Measurements from ENCODE around the gene HS3ST2. TPM values are rescaled to one million over a fixed set of nuclear protein-coding genes. Genes with fewer than 3 reads are reported as not detected.
A peak's percentile ranks its signal among the peaks of the same experiment; 100 is the strongest.
"Not testable (repeated sequence)": the region's sequence is repeated elsewhere in the genome, so short reads cannot be mapped to it uniquely, and the experiment has no call there.

Gene HS3ST2
- total RNA-seq, 1 donor from 2014 or later: 0.38 TPM

DNA sequence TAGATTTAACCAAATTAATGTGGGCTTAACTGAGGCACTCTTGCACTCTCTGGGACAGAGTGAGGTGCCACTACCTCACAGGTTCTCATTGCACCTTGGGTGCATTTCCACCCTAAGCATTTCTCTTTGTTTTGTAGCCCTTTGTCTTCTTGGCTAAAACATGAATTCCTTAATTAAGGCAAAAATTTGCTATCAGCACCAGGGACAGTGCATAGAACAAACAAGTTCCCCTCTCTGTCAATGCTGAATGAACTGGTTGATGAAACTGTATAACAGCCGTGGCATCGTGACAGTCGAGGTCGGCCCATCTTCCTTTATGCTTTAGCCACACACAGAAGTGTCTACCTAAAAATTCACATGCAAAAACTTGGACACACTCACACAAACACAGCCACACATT lies 74.8 kb downstream of the HS3ST2 start:
- DNase-seq: no peak
- Histone ChIP-seq H3K27ac (replicated peaks) (no peak overlapping the region), H3K36me3 (no peaks in the 10 kb centered on the region), H3K4me3 (no peak overlapping the region), H3K4me1 (no peaks in the 10 kb centered on the region), H3K9me3 (replicated peaks) (no peaks in the 10 kb centered on the region), H3K27me3 (ENCODE audit: low read depth) (peaks cover 54% of the 10 kb centered on the region)
- intact Hi-C loops (cut with micrococcal nuclease): no loop called here
- TF ChIP-seq, protein P1, sequence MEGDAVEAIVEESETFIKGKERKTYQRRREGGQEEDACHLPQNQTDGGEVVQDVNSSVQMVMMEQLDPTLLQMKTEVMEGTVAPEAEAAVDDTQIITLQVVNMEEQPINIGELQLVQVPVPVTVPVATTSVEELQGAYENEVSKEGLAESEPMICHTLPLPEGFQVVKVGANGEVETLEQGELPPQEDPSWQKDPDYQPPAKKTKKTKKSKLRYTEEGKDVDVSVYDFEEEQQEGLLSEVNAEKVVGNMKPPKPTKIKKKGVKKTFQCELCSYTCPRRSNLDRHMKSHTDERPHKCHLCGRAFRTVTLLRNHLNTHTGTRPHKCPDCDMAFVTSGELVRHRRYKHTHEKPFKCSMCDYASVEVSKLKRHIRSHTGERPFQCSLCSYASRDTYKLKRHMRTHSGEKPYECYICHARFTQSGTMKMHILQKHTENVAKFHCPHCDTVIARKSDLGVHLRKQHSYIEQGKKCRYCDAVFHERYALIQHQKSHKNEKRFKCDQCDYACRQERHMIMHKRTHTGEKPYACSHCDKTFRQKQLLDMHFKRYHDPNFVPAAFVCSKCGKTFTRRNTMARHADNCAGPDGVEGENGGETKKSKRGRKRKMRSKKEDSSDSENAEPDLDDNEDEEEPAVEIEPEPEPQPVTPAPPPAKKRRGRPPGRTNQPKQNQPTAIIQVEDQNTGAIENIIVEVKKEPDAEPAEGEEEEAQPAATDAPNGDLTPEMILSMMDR (IDR thresholded peaks at IDR 0.05; ENCODE audit: borderline replicate concordance): no peak

DNA sequence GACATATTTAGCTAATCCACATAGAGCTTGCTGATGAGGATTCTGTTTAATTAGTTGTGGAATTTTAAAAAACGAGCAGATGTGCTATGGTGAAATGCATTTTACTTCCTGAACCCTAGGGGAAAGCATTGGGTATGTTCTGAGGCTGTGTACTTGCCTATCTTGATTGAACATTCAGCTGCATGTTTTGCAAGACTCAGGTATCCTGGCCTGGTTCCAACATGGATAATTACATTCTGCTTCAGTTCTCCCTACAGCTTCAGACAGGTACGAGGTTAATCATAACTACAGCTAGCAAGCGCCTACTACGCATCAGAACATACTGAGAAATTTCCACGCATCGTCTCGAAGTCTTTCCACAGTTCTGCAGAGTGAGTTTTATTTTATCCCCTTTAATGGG lies 77.0 kb downstream of the HS3ST2 start:
- intact Hi-C loops (cut with micrococcal nuclease): no loop called here

DNA sequence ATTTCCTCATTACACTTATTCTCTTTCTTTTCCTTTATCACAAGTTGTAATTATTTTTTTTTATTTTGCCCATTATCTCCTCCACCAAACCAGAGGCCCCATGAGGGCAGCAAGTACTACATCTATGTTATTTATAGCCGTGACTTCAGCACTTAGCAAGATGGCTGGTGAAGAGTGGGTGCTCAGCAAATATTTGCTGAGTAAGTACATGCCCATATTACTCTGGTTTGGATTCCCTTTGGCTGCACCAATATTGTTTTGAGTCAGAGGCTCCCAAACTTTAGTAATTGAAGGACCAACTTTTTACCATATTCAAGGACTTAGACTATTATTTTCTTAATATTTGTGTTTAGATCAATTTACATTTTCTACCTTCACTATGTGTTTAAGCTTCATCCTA lies 83.2 kb downstream of the HS3ST2 start:
- H3K27me3 ChIP-seq (ENCODE audit: low read depth): peaks cover 70% of the 10 kb centered on the region
- intact Hi-C loops (cut with micrococcal nuclease): loop anchor here (5.0 kb wide), 1 partner anchor 540 kb away; no protein-coding TSS in a partner anchor
- TF ChIP-seq, protein P1 (IDR thresholded peaks at IDR 0.05; ENCODE audit: borderline replicate concordance): no peak

More for the DNA sequence above, 77.0 kb downstream of the HS3ST2 start:
- Histone ChIP-seq H3K36me3 (no peaks in the 10 kb centered on the region), H3K9me3 (replicated peaks) (no peaks in the 10 kb centered on the region), H3K27me3 (ENCODE audit: low read depth) (peaks cover 63% of the 10 kb centered on the region), H3K27ac (replicated peaks) (no peak overlapping the region), H3K4me1 (no peaks in the 10 kb centered on the region), H3K4me3 (no peak overlapping the region)
- TF ChIP-seq, protein P1 (IDR thresholded peaks at IDR 0.05; ENCODE audit: borderline replicate concordance): no peak
- no peak for DNase-seq

DNA sequence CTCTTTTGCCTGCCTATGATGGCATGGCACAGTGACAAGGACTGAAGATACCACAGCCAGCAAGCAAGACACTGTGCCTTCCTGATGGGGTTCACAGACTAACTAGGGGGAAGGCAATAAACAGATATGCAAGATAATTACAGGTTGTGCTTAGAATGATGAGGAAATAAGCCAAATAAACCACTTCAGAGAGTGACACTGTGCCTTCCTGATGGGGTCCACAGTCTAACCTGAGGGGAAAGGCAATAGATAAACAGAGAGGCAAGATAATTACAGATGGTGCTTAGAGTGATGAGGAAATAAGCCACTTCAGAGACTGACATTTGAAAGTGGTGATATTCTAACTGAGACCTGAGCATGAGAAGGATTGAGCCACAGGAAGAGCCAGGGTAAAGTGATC lies 84.2 kb downstream of the HS3ST2 start:
- DNase-seq: no peak
- peaks cover 77% of the 10 kb centered on the region for H3K27me3 ChIP-seq (ENCODE audit: low read depth)

More for the DNA sequence above, 83.2 kb downstream of the HS3ST2 start:
- Histone ChIP-seq H3K4me1 (peaks cover 17% of the 10 kb centered on the region), H3K9me3 (replicated peaks) (peaks cover 5% of the 10 kb centered on the region), H3K4me3 (no peak overlapping the region), H3K27ac (replicated peaks) (no peak overlapping the region), H3K36me3 (no peaks in the 10 kb centered on the region)
- no peak for DNase-seq

DNA sequence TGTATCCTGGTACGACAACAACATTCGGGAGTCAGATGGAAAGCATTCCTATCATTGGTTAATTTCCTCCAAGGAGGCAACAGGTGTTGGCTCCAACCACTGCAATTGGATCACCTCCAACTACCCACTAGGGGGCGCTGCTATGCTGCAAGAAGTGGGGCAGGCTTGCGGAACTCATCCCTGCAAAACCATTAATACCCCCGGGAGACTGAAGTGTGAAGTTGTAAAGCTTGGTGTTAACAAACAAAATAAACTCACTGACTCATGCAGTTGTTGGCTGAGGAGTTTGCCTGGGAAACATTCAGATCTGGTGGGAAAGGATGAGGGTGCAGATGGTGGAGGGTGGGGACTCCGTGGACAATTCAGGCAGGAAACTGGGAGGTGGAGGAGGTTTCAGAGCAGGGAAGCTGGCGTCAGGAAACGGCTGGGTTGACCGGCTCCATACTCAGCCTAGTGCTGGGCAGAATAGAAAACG lies 84.9 kb downstream of the HS3ST2 start:
- peaks cover 80% of the 10 kb centered on the region for H3K27me3 ChIP-seq (ENCODE audit: low read depth)
- TF ChIP-seq, protein P1 (IDR thresholded peaks at IDR 0.05; ENCODE audit: borderline replicate concordance): peak; percentile 91

More for the DNA sequence above, 84.2 kb downstream of the HS3ST2 start:
- no peak overlapping the region for H3K4me3 ChIP-seq
- no peaks in the 10 kb centered on the region for H3K36me3 ChIP-seq
- H3K4me1 ChIP-seq: peaks cover 17% of the 10 kb centered on the region
- no peak overlapping the region for H3K27ac ChIP-seq (replicated peaks)
- intact Hi-C loops (cut with micrococcal nuclease): loop anchor here (5.0 kb wide), 1 partner anchor 539 kb away; no protein-coding TSS in a partner anchor
- peaks cover 8% of the 10 kb centered on the region for H3K9me3 ChIP-seq (replicated peaks)
- TF ChIP-seq, protein P1 (IDR thresholded peaks at IDR 0.05; ENCODE audit: borderline replicate concordance): no peak

DNA sequence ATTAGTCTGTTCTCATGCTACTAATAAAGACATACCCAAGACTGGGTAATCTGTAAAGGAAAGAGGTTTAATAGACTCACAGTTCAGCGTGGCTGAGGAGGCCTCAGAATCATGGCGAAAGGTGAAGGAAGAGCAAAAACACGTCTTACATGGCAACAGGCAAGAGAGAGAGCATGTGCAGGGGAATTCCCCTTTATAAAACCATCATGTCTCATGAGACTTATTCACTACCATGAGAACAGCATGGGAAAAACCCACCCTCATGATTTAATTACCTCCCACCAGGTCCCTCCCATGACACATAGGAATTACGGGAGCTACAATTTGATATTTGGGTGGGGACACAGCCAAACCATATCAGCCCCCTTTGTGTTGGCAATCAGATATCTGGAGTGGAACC lies 85.6 kb downstream of the HS3ST2 start:
- Histone ChIP-seq H3K27ac (replicated peaks) (peak overlapping the region; percentile 47), H3K27me3 (ENCODE audit: low read depth) (peaks cover 80% of the 10 kb centered on the region), H3K4me1 (peaks cover 17% of the 10 kb centered on the region)
- not testable (repeated sequence) for H3K4me3 ChIP-seq; H3K36me3 ChIP-seq; DNase-seq; H3K9me3 ChIP-seq (replicated peaks)
- intact Hi-C loops (cut with micrococcal nuclease): loop anchor here (5.0 kb wide), 1 partner anchor 538 kb away; no protein-coding TSS in a partner anchor

More for the DNA sequence above, 84.9 kb downstream of the HS3ST2 start:
- Histone ChIP-seq H3K9me3 (replicated peaks) (peaks cover 8% of the 10 kb centered on the region), H3K4me3 (no peak overlapping the region), H3K36me3 (no peaks in the 10 kb centered on the region), H3K4me1 (peaks cover 17% of the 10 kb centered on the region), H3K27ac (replicated peaks) (peak overlapping the region; percentile 47)
- intact Hi-C loops (cut with micrococcal nuclease): loop anchor here (5.0 kb wide), 1 partner anchor 538 kb away; no protein-coding TSS in a partner anchor
- peak; percentile 68 for DNase-seq
